Forelimb muscle (tissue), 1 donor: ENCODE data around the gene GBX1. TPM values are rescaled to one million over a fixed set of nuclear protein-coding genes. Genes with fewer than 3 reads are reported as not detected.

Experiments used
- DNase-seq: peaks from one replicate; pipeline ENCODE4 v3.0.0-alpha.2; 2013; ENCODE audit warnings: low read depth
- polyA plus RNA-seq: library from polyadenylated mRNA; unstranded; fragments of 120-200 nt; gene quantifications from one replicate; pipeline ENCODE4 v1.2.1, GENCODE V29; 2013; ENCODE audit not compliant: insufficient read length

Gene GBX1
- polyA plus RNA-seq, 1 donor, result 3.1 TPM

DNA sequence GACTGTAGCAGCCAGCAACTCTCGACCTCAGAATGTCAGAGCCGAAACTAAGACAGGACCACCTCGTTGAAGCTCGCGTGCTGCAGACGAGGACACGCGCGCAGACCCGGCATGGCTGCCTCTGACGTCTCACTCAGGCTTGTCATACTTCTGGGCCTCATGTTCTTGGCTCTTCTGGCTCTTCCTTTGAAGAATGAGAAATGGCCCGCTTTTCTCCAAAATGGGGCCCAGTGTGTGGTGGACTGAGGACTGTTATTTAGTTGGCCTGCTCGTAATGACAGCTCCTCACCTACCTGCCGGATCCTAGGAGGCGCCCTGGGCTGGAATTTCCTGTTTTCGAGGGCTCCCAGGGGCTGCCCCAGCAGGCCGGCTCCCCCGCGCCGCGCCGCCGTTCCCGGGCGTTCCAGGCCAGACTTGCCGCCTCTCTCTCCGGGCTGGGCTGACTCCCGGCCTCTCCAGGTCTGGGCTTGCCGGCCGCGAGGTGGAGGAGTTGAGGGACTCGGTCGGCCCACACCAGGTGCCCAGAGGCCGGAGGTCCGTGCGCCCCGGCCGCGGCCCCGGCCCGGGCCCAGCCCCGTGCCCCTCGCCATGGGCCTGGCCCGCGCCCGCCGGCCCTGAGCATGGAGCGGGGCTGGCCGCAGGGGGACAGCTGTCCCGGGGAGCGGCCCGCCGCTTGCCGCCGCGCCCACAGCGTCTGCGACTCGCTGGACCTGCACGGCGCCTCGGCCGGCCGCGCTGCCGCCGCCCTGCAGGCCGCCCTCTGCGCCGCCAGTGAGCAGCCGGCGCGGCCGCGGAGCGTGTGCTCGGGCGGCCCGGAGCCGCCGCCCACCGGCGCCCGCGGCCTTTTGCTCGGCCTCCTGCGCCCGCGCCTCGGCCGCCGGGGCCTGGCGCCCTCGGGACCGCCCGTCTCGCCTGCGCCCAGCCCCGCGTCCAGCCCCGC, 53.1 kb downstream of the GBX1 start:
- no peak for DNase-seq

DNA sequence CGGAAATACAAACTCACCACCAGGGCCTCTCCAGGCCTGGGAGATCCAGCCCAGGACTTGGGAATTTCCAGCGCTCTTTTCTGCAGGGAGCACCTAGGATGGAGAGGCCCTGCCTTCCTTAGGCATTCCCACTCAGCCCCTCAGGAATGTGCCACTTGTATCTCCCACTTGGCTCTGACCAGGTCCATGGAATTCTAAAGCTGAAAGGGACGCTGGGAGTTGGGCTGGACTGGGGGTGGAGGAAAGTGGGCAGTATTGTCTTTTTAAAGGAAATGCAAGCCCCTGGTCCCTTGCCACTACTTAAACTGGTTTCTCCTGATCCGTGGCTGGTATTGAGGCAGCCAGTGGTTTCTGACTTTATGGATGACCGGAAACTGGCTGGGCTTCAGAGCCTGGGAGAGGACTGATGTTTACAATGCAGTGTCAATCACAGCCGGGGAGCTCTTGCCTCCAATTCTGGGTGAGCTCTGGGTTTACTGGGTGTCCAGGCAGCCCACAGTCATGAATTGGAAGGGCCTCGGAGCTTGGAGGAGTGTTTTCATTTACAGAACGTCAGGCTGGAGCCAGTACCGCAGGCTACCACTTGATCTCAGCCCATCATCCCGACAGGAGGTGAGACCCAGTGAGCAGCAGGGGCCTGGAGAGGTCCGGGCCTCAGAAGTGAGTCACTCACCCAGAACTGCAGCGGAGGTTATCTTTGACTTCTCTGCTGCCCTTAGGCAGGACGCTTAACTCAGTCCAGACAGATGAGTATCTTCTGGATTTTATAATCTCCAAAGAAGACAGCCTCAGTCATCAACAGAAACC, 53.9 kb downstream of the GBX1 start:
- no peak for DNase-seq

DNA sequence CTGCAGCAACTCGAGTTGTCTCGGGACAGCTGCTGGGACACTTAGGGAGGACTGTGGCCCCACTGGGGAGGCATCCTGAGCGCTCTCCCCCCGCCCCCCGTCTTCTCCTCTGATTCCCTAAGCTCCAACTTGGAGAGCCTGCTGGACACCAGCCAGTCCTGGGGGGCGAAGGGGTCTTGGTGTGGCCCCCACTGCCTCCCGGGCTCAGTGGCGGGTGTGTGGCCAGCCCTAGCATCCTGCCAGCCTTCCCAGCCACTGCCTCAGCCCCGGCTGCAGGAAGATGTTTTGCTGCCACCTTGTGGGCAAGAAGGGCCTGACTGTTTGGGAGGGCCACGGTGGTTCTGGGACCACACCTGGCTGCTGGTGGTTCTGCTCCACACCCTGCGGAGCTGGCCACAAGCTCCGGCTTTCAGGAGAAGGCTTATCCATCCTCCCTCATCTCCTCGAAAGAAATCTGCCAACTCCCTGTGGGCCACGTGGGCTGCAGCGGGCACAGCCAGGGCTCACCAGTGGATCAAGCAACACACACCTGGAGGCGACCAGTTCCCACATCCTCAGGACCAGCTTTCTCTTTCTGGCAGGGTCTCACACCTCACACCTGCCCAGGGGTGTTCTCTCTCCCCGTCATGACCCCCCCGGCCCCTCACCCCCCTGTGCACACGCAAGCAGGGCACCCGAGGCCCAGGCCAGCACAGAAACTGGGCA, 56.4 kb downstream of the GBX1 start:
- DNase-seq, result no peak

DNA sequence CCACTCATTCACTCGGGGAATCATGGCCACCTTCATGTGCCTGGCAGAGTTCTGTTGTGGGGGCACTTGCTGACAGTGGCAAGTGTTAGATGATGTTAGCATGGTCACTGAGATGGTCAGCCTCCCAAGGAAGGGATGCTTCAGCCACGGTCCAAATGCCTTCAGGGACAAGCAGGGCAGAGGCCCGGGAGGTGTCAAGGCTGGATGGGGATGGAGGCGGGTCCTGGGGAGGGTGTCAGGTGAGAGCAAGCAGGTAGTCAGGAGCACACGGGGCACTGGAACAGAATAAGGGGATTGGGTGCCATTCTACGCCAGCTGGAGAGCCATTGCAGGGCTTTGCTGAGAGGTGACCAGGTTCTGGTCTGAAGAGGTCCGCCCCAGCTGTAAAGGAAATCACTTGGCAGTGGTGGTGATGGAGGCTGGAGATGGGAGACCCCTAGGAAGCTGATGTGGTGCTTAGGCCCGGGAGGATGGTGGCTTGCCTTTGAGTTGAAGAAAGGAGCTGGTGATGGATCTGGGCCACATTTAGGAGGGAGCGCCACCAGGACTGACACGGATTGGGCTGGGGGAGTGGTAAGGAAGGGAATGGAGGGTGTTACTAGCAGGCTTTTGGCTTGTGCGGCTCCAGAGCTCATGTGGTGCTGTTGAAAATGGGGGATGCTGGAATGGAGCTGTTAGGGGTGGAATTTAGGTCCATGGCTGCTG, 57.1 kb downstream of the GBX1 start:
- no peak for DNase-seq

- DNase-seq, result no peak
Measured at GRCh38 chr7:151109094-151110048, 58.1 kb downstream of the GBX1 start.

- no peak for DNase-seq
Measured at GRCh38 chr7:151107882-151108281, 59.6 kb downstream of the GBX1 start.

DNA sequence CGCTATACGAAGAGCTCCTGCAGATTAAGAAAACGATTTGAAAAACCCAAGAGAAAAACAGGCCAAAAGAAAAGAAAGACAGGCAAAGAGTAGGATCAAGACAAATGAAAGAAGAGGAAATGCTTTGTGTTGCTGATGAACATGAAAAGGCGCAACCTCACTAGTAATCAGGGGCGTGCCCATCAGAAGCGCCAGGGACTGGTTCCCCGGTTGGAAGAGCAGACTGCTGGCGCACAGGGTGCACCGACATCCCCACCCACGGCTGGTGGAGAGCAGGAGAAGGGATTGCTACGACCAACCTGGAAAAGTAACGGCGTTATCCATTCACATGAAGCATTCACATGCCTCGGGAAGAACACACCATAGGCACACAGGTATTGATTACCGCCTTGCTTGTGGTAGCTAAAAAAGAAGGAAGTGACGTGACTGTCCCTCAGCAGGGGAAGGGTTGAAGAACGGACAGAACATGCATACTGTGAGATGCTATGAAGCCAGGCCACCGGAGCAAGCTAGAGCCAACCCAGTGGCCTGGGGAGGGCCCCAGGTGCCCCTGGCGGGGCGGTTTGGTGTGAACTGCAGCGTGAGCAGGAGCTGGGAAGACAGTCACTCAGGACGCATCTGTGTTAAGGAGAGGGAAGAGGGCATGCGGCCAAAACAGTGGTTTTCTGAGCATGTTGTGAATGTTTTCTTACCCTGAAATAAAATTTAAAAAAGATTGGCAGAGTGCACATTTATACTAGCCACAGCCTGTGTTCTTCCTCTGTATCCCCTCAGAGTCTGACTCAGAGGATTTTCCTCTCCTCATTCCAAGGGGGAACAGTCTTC, 62.9 kb downstream of the GBX1 start:
- DNase-seq, result no peak

GRCh38 chr7:151103973-151104372, 63.5 kb downstream of the GBX1 start:
- no peak for DNase-seq

DNA sequence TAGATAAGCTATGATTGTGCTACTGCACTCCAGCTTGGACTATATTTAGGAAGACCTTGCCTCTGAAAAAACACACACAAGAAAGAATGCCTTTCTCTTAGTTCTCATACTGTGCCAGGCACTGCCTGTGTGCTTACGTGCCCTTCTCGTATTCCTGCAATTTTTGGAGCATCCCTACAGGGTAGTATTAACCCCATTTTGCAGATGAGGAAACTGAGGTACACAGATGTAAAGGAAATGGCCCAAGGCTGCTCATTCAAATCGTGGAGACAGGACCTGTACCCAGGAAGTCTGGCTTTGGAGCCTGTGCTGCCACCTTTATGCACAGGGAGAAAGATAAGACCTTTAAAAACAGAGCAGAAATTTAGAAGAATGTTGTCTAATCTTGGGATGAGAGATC, 64.5 kb downstream of the GBX1 start:
- no peak for DNase-seq

- no peak for DNase-seq
Measured at GRCh38 chr7:151101621-151102396, 65.7 kb downstream of the GBX1 start.

DNA sequence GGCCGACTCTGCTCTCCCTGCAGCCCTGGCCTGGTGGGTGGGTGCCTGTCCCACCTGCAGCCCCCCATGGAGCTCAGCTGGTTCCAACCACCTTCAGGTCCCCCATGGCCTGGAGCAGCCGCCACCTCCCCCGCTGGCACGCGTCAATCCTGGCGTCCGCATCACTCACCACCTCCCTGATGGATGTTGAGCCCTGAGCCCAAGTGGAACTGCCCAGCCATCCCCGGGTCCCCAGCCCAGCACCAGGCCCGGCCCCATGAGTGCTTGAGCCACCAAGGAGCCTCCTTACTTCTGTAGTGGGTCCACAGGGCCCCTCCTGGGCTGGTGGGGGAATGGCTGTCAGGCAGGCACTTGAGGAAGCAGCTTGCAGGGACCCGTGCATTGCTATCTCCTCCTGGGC, 66.6 kb downstream of the GBX1 start:
- DNase-seq, result no peak

GRCh38 chr7:151099486-151100211, 67.8 kb downstream of the GBX1 start:
- no peak for DNase-seq

Other genes with a start within 250 kb of the GBX1 start
- 24.5 TPM for gene KCNH2, start 189.4 kb downstream of the GBX1 start, polyA plus RNA-seq
- 5.5 TPM for gene NOS3, start 176.7 kb downstream of the GBX1 start, polyA plus RNA-seq
- gene ATG9B, start 143.2 kb downstream of the GBX1 start, polyA plus RNA-seq, result 0.73 TPM
- 22.2 TPM for gene ABCB8, start 139.2 kb downstream of the GBX1 start, polyA plus RNA-seq
- 6.8 TPM for gene ASIC3, start 119.2 kb downstream of the GBX1 start, polyA plus RNA-seq
- gene CDK5, start 109.8 kb downstream of the GBX1 start, polyA plus RNA-seq, result 9.1 TPM
- 55.9 TPM for gene SLC4A2, start 108.1 kb downstream of the GBX1 start, polyA plus RNA-seq
- gene FASTK, start 86.9 kb downstream of the GBX1 start, polyA plus RNA-seq, result 67.0 TPM
- 41.6 TPM for gene TMUB1, start 84.2 kb downstream of the GBX1 start, polyA plus RNA-seq
- 68.3 TPM for gene AGAP3, start 81.2 kb downstream of the GBX1 start, polyA plus RNA-seq
- 6.2 TPM for gene ASB10, start 19.6 kb upstream of the GBX1 start, polyA plus RNA-seq
- gene H2BK1, start 42.8 kb upstream of the GBX1 start, polyA plus RNA-seq, result not detected
- 17.4 TPM for gene ABCF2, start 59.5 kb upstream of the GBX1 start, polyA plus RNA-seq
- gene CHPF2, start 64.8 kb upstream of the GBX1 start, polyA plus RNA-seq, result 20.2 TPM
- gene SMARCD3, start 81.0 kb upstream of the GBX1 start, polyA plus RNA-seq, result 169 TPM
- gene NUB1, start 174.1 kb upstream of the GBX1 start, polyA plus RNA-seq, result 35.5 TPM
- 6.6 TPM for gene WDR86, start 242.3 kb upstream of the GBX1 start, polyA plus RNA-seq